Calu3 (cell line): ENCODE measurements around the gene NECAB2. TPM values are rescaled to one million over a fixed set of nuclear protein-coding genes. Genes with fewer than 3 reads are reported as not detected.

ENCODE experiments used
- BruUV-seq: library from RNA; stranded (reverse); fragments of 400-500 nt; replicated peaks from 2 replicates; lab custom pipeline; 2021; lab: Mats Ljungman, UMichigan
- CTCF ChIA-PET: fragments of 300-600 bp; sonication (Branson Sonifier 250); formaldehyde crosslinking; loops from one replicate; lab custom pipeline; 2022; ENCODE audit warnings: antibody characterized with exemption; lab: Charles Lee
- DNase-seq: peaks from one replicate; pipeline ENCODE4 v3.0.0; 2022
- H3K27ac Mint-ChIP-seq: one replicate; pipeline ENCODE4 v1.8.0; 2022; ENCODE audit warnings: mixed read lengths; ENCODE audit not compliant: unreplicated experiment
- H3K27me3 Mint-ChIP-seq: one replicate; pipeline ENCODE4 v1.8.0; 2022; ENCODE audit warnings: mixed read lengths; ENCODE audit not compliant: unreplicated experiment
- H3K36me3 Mint-ChIP-seq: one replicate; pipeline ENCODE4 v1.8.0; 2022; ENCODE audit warnings: mild to moderate bottlenecking, moderate library complexity, mixed read lengths; ENCODE audit not compliant: insufficient read depth, unreplicated experiment
- H3K4me1 Mint-ChIP-seq: one replicate; pipeline ENCODE4 v1.8.0; 2022; ENCODE audit warnings: mild to moderate bottlenecking, low read depth, mixed read lengths; ENCODE audit not compliant: unreplicated experiment
- H3K4me3 Mint-ChIP-seq: one replicate; pipeline ENCODE4 v1.8.0; 2022; ENCODE audit warnings: mild to moderate bottlenecking, low read depth, moderate library complexity, mixed read lengths; ENCODE audit not compliant: unreplicated experiment
- H3K9me3 Mint-ChIP-seq: one replicate; pipeline ENCODE4 v1.8.0; 2022; ENCODE audit warnings: low read depth, mixed read lengths; ENCODE audit not compliant: unreplicated experiment
- intact Hi-C: fragments of 100-400 bp; cut with micrococcal nuclease; formaldehyde crosslinking; loops from one replicate; pipeline ENCODE4 v1.10.0; 2022; ENCODE audit not compliant: unreplicated experiment
- total RNA-seq: library from RNA; stranded (reverse); gene quantifications from 2 replicates; pipeline ENCODE4 v1.2.3, GENCODE V29; 2022
- TF ChIP-seq, protein P1 (sequence below): fragments of 200-600 bp; IDR thresholded peaks from one replicate; pipeline ENCODE4 v1.8.0; 2022; ENCODE audit warnings: antibody characterized with exemption; ENCODE audit not compliant: unreplicated experiment

NECAB2 gene
- total RNA-seq, 1 experiment from 2014 or later = 0.28 TPM

DNA sequence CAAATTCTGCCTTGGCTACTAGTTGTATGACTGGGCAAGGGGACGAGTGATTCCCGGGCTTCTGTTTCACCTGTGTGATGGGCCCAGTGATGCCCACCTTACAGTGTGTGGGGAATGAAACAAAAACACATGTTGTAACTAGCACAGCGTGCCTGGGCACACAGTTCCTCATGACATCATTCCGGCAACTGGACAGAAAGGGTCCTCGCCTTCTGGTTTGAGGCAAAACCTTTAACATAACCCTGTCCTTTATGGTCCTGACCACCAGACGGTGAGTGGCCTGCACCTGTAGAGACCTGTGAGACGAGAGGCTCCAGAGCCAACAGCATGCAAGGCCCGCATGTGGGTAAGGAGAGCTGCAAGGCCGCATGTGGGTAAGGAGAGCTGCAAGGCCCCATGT is 82.3 kb downstream of the NECAB2 start:
- no peak overlapping the region for H3K4me3 Mint-ChIP-seq
- intact Hi-C loops = no loop called here
- CTCF ChIA-PET = no interaction called here
- DNase-seq = no peak
- no peaks in the 10 kb centered on the region for H3K9me3 Mint-ChIP-seq
- no TSS peak for BruUV-seq
- TF ChIP-seq, protein P1, sequence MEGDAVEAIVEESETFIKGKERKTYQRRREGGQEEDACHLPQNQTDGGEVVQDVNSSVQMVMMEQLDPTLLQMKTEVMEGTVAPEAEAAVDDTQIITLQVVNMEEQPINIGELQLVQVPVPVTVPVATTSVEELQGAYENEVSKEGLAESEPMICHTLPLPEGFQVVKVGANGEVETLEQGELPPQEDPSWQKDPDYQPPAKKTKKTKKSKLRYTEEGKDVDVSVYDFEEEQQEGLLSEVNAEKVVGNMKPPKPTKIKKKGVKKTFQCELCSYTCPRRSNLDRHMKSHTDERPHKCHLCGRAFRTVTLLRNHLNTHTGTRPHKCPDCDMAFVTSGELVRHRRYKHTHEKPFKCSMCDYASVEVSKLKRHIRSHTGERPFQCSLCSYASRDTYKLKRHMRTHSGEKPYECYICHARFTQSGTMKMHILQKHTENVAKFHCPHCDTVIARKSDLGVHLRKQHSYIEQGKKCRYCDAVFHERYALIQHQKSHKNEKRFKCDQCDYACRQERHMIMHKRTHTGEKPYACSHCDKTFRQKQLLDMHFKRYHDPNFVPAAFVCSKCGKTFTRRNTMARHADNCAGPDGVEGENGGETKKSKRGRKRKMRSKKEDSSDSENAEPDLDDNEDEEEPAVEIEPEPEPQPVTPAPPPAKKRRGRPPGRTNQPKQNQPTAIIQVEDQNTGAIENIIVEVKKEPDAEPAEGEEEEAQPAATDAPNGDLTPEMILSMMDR = no peak
- H3K4me1 Mint-ChIP-seq = no peaks in the 10 kb centered on the region
- no peak overlapping the region for H3K27ac Mint-ChIP-seq
- no peaks in the 10 kb centered on the region for H3K27me3 Mint-ChIP-seq
- peaks cover 29% of the 10 kb centered on the region for H3K36me3 Mint-ChIP-seq

DNA sequence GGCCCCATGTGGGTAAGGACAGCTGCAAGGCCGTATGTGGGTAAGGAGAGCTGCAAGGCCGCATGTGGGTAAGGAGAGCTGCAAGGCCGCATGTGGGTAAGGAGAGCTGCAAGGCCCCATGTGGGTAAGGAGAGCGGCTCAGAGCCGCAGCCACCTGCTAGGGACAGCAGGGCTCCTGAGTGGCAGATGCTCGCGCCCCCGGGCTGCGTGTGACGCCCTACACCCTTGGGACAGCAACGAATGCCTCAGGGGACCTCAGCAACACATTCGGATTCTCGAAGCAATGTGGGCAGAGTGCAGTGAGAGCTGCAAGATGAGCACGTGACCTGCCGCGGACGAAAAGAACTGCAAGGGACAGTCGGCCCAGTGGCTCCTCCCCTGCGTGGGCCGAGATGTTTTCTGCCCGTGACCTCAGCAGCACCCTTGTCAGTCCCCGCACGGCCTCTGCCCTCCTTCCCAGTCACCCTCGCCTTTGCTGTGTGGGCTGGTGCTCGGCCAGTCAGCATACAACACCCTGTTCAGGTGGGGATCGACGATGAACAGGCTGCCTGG is 84.1 kb downstream of the NECAB2 start:
- no peaks in the 10 kb centered on the region for H3K4me1 Mint-ChIP-seq
- DNase-seq = no peak
- peaks cover 44% of the 10 kb centered on the region for H3K36me3 Mint-ChIP-seq
- TF ChIP-seq, protein P1 = no peak
- CTCF ChIA-PET = no interaction called here
- no peaks in the 10 kb centered on the region for H3K9me3 Mint-ChIP-seq
- no peaks in the 10 kb centered on the region for H3K27me3 Mint-ChIP-seq
- no peak overlapping the region for H3K27ac Mint-ChIP-seq
- intact Hi-C loops = no loop called here
- no peak overlapping the region for H3K4me3 Mint-ChIP-seq
- no TSS peak for BruUV-seq

Other genes starting within 250 kb of the NECAB2 start
- 216 and 217 TPM in 2 replicates for gene HSBP1, start 160.3 kb upstream of the NECAB2 start, total RNA-seq
- gene MLYCD, start 69.1 kb upstream of the NECAB2 start, total RNA-seq = 10.3 and 11.0 TPM in 2 replicates
- gene OSGIN1, start 15.0 kb upstream of the NECAB2 start, total RNA-seq = 13.9 and 15.6 TPM in 2 replicates
- not detected in 2 replicates for gene SLC38A8, start 74.6 kb downstream of the NECAB2 start, total RNA-seq
- gene MBTPS1, start 148.7 kb downstream of the NECAB2 start, total RNA-seq = 116 and 130 TPM in 2 replicates
- gene HSDL1, start 176.9 kb downstream of the NECAB2 start, total RNA-seq = 20.8 and 23.0 TPM in 2 replicates
- gene DNAAF1, start 177.1 kb downstream of the NECAB2 start, total RNA-seq = 0.32 TPM in 1 of 2 replicates, not detected in the other
- gene TAF1C, start 218.8 kb downstream of the NECAB2 start, total RNA-seq = 77.4 and 78.5 TPM in 2 replicates
- not detected in 2 replicates for gene ADAD2, start 222.9 kb downstream of the NECAB2 start, total RNA-seq